HG03469 (cell line): ENCODE results near the gene ZNRF4.
"Not testable (repeated sequence)": the region's sequence is repeated elsewhere in the genome, so short reads cannot be mapped to it uniquely, and the experiment has no call there.

ENCODE experiments used
- ATAC-seq: cut with Tn5 transposase; IDR thresholded peaks from one replicate; pipeline ENCODE4 v1.9.1; 2021; ENCODE audit warnings: mild to moderate bottlenecking, moderate library complexity, moderate number of reproducible peaks; ENCODE audit not compliant: unreplicated experiment

The ZNRF4 gene

DNA sequence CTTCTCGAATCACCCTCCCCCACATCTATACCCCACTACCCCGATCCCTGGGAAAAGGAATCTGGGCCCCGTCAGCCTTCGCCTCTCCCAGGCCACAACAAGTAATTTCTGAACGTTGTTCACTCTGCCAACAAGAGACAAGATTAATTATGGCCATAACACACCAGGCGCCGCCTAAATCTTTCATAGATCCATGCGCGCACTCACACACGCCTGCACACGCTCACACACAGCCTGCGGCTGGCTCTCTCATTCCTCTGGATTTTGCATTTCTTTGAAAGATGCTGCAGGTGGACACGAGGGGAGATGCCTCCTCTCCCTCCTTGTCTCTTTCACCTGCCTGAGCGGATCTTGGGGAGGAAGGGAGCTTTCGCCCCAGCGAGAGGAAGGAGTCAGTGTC is 17.1 kb downstream of the ZNRF4 start:
- ATAC-seq: no peak

DNA sequence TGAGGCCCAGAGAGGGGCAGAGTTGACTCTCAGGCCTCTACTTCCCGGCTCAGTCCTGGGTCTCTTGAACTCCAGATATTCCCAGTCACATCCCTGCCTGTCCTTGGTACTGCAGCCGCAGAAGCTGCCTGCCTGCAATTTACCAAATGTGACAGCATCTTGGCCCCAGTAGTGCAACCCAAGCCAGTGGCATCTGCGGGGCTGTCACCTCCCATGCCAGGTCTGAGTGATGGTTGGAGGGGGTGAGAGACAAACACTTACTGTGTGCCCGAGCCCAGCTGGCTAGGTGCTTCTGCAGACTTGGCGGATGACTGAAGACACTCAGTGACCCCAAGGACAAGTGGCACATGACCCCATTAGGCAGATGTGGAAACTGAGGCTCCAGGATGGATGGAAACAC is 18.4 kb downstream of the ZNRF4 start:
- no peak for ATAC-seq

DNA sequence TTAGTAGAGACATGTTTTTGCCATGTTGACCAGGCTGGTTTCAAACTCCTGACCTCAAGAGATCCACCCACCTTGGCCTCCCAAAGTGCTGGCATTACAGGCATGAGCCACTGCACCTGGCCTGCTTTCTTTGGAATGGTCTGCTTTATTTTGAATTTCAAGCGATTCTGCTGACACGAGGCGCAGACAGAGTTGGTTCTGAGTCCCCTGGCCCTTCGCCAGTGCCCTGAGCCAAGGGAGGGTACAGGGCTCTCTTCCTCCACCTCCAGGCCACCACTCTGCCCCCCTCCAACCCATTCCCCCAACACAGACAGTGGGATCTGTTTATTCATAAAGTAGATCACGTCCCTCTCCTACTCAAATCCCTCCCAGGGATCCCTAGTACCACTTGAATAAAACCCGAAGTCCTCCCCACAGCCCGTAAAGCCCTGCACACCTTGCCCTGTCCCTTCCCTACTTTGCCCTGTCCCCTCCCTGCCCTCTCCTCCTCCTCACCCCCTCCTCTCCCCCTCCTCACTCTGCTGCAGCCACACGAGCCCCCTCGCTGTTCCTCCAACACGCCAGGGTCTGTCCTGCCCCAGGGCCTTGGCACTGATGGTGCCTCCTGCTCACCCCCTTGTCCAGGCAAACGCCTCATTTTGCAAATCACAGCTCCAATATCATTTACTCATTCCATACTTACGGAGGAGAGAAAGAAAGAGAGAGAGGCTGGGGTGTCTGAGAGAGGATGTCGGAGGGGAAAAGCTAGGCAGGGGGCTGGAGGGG is 22.4 kb downstream of the ZNRF4 start:
- ATAC-seq: no peak

DNA sequence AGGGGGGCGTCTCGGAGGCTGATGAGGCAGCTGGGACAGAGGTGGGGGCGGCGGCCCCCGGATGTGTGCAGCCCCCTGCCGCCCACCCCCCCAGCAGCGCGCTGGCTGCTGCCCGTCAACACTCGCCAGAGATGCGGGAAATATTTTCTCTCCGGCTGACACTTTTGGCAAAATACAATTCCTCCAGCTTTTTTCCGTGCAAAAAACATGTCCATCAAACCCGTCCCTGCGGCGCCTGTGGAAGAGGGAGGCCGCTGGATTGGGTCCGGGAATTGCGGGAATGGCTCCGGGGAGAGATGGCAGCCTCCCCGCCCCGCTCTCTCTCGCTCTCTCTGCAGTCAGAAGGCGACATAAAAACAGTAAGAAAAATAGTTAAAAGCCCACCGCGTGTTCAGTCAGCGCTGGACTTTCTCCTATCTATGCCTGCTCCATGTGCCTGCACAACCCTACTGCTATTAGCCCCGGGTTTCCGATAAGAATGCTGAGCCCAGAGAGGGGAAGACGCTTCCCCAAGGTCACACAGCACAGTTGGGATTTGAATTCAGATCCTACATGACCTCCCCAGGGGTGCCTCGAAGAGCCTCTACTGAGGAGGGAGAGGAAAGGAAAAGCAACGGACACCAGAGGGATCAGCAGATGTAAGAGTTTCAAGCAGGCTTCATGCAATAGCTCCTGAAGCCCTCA is 23.2 kb downstream of the ZNRF4 start:
- no peak for ATAC-seq

DNA sequence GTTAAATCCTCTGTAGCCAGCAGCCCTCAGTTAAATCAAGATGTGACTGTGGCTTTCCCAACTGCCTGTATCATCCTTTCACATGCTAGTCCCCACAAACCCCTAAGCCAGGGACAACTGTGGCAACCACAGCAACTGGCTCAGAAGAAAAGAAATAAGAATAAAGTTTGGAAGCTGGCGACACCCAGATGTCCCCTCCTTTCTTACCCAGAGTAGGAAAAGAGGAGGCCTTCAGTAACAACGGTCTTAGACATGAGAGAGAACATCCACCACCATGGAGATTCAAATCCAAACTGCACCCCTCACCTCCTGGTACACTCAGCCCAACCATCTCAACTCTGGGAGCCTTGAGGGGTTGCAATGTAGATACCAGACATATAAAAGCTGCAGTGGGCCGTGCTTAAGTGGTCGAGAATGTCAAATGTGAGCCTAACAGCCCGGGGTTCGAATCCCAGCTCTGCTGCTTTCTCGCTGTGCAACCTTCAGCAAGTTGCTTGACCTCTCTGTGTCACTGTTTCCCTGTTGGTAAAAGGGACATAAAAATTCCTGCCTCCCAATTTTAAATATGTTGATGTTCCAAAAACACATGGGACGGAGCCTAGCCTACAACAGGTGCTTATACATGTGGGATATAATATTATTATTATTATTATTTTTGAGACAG is 23.8 kb downstream of the ZNRF4 start:
- ATAC-seq: no peak

DNA sequence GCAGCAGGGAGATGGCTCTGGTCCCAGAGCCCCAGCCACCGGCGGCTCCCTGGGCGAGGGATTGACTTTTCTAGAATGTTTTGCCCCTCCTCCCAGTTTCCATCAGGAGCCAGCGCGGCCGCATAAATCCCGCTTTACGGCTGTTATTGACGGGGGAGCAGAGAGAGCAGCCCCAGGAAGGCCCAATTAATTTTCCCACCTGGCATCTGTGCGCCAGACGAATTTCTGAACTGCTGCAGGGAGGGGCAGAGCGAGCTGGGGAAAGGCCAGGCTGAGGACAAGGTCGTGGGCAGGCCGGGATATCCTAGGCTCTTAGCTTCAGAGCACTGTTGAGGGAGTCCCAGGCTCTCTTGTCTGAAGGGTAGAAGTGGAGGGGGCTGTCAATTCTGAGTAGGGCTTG is 24.7 kb downstream of the ZNRF4 start:
- ATAC-seq: no peak

DNA sequence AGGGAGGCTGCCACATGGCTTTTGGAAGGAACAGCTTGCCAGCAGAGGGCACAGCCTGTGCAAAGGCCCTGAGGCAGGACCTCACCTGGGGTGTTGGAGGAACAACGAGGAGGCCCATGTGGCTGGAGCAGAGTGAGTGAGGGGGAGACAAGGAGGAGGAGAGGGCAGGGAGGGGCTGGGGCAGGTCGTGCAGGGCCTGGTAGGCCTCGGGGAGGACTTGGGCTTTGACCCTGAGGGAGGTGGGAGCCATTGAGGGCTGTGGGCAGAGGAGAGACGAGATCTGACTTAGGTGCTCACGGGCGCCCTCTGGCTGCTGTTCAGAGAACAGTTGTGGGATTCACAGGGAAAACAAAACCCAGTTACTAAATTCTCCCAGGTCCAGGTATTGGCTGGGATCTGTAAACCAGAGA is 25.2 kb downstream of the ZNRF4 start:
- ATAC-seq: no peak

DNA sequence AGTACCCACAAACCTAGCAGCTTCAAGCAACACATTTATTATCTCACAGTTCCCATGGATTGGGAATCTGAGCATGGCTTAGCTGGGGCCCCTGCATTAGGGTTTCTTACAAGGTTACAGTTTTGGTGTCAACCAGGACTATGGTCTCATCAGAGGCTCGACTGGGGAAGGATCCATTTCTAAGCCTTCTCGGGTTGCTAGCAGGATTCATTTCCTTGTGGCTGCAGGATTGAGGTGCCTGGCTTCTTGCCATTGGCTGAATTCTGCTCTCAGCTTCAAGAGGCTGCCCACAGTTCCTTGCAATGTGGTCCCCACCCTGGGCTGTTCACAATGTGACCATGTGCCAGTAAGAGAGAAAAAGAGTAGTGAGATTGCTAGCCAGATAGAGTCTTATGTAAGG is 26.7 kb downstream of the ZNRF4 start:
- ATAC-seq: no peak

DNA sequence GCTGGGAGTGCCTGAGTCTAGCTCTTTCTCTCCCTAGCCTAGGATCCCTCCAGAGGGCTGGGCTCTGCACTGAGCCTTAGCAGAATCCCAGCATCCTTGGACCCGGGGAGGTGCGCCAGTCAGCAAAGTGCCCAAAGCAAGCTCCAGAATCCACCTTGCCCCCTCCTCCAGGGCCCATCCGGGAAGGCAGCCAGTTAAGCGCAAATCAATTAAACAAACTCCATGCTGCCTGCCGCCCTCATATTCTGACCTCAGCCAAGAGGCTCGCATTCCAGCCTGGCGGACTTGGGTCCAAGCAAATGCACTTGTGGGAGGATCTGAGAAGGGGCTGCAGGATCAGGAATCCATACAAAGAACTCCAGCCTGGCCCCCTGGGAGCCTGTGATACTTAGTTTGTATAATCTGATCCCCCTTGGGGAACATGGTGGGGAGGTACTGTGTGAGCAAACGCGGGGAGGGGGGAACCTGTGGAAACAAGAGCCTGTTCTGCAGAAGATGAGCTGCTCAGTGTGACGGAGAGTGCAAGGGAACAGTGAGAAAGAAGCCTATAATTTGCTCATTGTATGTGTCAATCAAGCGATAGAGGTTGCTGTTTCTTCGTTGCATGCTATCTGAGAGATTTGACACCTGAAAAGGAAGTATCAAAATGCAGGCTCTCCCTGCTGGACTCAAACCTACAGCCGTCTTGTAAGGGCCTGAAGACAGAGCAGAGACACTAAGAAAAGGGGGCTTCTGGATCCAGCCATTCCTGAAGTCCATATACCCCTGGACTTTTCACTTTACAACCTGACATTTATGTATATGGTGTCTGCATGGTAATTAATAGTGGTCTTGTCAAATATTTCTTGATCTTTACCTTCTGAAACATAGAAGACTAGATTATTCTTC is 29.4 kb downstream of the ZNRF4 start:
- ATAC-seq: no peak

DNA sequence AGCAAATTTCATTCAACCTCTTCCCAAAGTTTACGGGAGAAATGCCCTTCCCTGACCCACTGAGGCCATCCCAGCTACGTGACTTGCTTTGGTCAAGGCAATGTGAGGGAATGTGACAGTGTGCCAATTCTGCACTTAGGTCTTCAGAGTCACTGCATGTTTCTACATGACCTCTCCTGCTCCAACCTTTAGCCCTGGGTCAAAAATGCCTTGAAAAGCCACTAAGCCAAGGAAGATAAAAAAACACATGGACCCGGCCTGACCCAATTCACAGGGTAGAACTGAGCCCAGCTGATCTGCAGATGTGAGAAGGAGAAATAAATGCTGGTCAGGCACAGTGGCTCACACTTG is 30.0 kb downstream of the ZNRF4 start:
- ATAC-seq: no peak

DNA sequence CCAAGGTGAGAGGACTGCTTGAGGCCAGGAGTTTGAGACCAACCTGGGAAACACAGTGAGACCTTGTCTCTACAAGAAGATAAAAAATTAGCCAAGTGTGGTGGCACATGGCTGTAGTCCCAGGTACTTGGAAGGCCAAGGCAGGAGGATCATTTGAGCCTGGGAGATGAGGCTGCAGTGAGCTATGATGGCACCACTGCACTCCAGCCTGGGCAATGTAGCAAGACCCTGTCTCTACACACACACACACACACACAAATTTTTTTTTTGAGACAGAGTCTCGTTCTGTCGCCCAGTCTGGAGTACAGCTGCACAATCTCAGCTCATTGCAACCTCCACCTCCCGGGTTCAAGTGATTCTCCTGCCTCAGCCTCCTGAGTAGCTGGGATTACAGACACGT is 30.4 kb downstream of the ZNRF4 start:
- not testable (repeated sequence) for ATAC-seq

DNA sequence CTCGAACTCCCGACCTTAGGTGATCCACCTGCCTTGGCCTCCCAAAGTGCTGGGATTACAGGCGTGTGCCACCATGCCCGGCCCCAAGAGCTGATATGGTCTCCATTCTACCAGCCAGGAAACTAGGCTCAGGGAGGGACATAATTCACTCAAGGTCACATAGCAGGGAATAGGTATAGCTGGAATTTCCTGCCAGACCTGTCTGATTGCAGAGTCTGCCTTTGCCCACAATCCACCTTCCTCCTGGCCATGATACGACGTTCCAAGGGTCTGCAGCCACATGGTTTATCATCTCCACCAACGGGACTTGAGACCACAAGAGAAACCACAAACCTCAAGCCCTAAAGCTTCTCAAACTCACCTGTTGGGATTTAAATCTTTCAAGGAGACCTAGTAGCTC is 32.0 kb downstream of the ZNRF4 start:
- ATAC-seq: no peak

DNA sequence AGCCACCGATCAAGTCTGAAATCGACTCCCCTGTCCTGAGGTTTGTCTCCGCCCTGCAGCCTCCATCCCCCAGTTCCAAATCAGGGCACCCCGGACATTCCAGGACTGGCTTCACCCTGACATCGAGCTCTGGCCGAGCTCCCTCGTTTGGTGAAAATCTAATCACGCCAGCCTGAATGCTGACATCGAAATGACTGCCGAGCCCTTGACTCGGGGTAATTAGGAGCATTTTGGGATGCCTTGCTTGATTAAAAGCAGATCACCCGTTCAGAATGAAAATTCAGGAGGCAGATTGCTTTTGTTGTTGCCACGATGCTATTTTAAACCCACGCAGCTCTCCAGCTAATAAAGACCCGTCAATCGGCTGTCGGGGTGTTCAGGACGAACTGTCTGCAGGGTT is 34.3 kb downstream of the ZNRF4 start:
- no peak for ATAC-seq

DNA sequence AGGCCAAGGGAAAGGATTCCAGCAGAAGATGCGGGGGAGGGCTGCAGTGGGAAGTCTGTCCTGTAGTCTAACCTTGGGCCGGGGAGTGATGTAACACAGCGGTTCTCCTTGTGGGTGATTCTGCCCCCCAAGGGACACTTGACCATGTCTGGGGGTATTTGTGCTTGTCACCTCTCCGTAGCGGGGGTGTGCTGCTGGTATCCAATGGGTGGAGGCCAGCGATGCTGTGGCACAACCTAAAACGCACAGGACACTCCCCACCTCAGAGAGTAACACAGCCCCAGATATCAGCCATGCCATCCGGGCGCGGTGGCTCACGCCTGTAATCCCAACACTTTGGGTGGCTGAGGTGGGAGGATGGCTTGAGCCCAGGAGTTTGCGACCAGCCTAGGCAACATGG is 36.3 kb downstream of the ZNRF4 start:
- no peak for ATAC-seq

DNA sequence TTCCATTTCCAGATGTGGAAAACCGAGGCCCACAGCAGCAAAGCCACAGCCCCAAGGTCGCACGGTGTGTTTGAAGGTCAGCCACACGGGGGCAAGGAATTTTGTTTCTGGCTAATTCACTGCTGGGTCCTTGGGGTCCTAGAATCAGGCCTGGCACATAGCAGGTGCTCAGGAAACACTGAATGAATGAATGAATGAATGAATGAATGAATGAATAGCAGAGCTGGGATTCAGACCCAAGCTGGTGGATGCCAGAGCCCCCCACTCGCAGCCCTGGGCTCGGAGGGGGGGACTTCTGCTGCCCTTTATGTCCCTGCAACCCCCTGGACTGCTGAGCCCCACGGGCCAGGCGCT is 37.0 kb downstream of the ZNRF4 start:
- ATAC-seq: no peak

DNA sequence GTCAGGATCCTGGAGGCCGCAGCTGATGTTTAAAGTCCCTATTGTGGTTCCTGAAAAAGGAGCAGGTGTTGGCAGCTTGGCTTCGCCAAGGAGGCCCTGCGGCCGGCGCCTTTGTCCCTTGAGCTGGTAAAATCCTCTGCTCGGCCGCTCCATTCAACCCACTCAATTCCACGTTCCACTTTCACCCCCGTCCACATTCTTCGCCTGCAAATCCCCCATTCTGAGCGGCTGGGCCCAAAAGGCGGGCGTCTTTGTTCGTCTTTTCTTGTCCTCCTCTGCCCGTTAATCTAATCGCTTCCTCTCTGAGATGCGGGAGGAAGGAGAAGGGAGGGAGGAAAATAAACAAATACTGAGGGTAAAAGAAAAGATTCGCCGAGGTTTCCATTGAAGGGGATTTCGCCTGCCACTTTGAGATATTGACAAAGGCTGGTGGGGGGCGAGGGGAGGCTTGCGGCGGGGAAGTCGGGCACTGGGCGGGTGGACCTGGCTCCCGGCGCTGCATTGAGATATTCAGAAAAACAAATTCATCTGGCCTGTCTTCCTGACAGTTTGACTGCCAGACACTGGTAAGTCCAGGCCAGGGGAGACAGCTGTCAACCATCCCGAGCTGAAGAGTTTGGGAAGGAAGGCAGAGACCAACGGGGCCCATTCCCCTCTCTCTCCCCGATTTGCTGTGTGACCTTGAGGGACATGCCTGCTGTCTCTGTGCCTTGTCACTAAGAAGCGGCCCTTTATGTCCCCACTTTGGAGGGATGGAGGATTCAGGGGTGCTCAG is 37.6 kb downstream of the ZNRF4 start:
- no peak for ATAC-seq

DNA sequence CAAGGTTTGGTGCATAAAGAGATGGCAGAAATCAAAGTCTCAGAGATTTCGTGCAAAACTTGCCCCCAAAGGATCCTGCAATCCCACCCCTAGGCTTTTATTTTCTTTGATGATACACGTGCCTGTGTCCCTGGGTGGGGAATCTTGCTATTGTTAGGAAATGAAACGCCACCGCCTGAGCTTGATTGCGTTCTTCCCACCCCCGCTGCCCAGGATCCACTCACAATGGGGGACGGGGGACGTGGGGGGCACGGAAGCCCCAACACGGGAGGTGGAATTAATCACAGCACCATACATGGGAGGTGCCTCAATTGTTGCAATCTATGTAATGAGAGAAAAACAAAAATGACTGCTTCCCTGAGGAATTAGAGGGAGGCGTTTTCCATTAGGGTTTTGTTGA is 39.6 kb downstream of the ZNRF4 start:
- ATAC-seq: no peak

DNA sequence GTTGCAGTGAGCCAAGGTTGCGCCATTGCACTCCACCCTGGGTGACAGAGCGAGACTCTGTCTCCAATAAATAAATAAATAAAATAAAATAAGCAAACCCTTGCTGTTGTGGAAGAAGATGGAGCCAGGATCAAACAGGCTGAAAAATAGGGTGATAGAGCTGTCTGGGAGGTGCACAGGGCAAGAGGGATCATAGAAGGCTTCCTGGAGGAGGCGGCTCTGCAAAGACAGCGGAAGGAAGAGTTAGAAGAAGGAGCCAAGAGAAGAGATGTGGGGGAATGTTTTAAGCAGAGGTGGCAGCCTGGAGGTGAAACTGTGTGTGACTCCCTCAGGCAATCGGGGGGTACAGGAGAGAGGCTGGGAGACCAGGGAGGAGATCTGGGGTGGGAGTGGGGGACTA is 40.6 kb downstream of the ZNRF4 start:
- no peak for ATAC-seq

DNA sequence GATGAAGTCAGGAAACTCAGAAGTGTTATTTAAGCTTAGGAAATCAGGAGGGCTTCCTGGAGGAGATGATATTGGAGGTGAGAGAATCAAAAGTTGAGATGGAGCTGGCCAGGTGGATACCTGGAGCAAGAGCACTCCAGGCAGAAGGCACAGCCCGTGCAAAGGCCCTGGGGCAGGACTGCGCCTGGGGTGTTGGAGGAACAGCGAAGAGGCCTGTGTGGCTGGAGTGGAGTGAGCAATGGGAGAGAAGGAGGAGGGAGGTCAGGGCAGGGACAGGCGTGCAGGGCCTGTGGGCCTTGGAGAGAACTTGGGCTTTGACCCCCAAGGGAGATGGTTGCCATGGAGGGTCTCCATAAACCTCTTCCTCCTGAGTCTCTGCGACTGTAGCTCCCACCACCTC is 42.1 kb downstream of the ZNRF4 start:
- no peak for ATAC-seq

DNA sequence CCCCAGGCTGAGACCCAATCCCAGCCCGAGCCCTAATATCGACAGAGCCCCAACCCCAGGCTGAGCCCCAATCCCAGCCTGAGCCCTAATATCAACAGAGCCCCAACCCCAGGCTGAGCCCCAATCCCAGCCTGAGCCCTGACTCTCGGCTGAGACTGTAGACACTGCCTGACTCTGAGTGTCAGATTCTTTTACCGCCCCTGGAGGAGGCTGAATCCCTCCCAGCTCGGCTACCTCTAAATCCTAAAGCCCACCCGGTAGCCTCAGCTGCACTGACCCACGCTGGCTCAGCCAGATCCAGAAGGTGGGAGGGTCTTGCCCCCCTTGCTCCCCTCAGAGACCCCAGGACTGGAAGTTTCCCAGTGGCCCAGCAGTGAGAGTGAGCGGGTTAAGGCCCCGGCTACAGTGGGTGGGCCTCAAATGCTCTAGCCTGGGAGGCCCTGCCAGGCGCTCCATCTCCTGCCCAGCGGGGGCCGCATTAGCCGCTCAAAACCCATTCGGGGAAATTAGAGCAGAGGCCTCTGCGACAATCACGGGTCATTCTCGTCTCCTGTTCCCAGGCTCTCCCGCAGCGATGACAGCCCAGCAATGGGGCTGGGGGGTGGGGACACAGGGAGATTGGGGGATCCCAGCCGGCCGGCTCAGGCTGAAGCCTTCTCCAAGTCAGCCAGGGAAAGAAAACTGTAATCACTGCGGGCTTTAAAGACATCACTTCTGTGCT is 43.8 kb downstream of the ZNRF4 start:
- ATAC-seq: no peak
